ENCODE measurements around the gene SSBP3.

DNA sequence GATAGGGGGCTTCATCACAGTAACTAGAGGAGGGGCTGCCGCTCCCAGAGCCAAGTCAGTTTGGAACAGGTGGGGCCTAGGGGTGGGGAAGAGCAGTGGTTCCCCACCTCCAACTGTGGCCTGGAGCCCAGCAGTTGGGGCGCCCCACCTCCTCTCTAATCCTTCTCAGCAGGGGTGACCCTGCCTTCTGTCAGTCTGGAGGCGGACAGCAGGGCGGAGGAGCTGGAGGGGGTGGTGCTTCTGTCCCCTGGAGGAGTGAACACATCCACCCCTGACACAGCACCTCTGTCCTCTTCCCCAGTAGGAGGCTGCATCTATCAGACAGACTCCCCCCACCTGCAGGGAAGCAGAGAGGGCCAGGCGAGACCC is 132.4 kb downstream of the SSBP3 start:
- TF ChIP-seq, protein P1, sequence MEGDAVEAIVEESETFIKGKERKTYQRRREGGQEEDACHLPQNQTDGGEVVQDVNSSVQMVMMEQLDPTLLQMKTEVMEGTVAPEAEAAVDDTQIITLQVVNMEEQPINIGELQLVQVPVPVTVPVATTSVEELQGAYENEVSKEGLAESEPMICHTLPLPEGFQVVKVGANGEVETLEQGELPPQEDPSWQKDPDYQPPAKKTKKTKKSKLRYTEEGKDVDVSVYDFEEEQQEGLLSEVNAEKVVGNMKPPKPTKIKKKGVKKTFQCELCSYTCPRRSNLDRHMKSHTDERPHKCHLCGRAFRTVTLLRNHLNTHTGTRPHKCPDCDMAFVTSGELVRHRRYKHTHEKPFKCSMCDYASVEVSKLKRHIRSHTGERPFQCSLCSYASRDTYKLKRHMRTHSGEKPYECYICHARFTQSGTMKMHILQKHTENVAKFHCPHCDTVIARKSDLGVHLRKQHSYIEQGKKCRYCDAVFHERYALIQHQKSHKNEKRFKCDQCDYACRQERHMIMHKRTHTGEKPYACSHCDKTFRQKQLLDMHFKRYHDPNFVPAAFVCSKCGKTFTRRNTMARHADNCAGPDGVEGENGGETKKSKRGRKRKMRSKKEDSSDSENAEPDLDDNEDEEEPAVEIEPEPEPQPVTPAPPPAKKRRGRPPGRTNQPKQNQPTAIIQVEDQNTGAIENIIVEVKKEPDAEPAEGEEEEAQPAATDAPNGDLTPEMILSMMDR (IDR thresholded peaks at IDR 0.05; ENCODE audit: low read depth, low read length): no peak
- TF ChIP-seq EZH2phosphoT487 (IDR thresholded peaks at IDR 0.05; ENCODE audit: low read depth): no peak
